Measurements from ENCODE around the gene RDX. TPM values are rescaled to one million over a fixed set of nuclear protein-coding genes. Genes with fewer than 3 reads are reported as not detected.

Gene RDX
- total and polyA plus RNA-seq, 2 experiments from 2014 or later = 45.2 to 226 TPM

DNA sequence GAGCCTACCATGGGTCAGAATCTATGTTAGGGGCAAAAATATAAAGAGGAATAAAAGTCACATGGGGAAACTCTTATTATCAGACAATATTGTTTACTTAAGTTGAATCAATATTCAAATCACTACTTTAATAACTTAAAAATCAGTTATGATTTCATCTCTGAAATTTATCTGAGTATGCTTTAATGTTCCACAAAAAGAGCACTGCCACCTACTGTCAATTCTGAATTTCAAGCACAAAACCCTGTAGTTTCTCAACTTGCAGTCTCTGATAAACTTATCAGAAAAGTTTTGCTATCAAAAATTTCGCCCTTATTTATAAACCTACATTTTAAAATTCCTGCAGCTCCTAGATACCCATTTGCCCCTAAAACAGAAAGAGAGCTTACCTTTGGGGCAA is 47.3 kb downstream of the RDX start:
- H3K4me3 Mint-ChIP-seq = no peak overlapping the region
- DNase-seq (ENCODE audit: low spot score) (no peak), ATAC-seq (no peak)
- H3K9me3 Mint-ChIP-seq = no peaks in the 10 kb centered on the region
- H3K4me2 ChIP-seq = no peak overlapping the region
- no peak for TF ChIP-seq ZNF114 (CRISPR knock-in tag; IDR thresholded peaks at IDR 0.05)
- TF ChIP-seq, protein P1, sequence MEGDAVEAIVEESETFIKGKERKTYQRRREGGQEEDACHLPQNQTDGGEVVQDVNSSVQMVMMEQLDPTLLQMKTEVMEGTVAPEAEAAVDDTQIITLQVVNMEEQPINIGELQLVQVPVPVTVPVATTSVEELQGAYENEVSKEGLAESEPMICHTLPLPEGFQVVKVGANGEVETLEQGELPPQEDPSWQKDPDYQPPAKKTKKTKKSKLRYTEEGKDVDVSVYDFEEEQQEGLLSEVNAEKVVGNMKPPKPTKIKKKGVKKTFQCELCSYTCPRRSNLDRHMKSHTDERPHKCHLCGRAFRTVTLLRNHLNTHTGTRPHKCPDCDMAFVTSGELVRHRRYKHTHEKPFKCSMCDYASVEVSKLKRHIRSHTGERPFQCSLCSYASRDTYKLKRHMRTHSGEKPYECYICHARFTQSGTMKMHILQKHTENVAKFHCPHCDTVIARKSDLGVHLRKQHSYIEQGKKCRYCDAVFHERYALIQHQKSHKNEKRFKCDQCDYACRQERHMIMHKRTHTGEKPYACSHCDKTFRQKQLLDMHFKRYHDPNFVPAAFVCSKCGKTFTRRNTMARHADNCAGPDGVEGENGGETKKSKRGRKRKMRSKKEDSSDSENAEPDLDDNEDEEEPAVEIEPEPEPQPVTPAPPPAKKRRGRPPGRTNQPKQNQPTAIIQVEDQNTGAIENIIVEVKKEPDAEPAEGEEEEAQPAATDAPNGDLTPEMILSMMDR (conservative IDR thresholded peaks at IDR 0.05; ENCODE audit: low read depth in 2 of 2) = peak; percentile 26 to 41; a peak in 3 of 4 replicates
- TF ChIP-seq ETS1 (IDR thresholded peaks at IDR 0.05) = no peak
- H3F3A ChIP-seq (replicated peaks; ENCODE audit: low read depth) = no peaks in the 10 kb centered on the region
- no peaks in the 10 kb centered on the region for H3K27me3 ChIP-seq (ENCODE audit: insufficient read depth)
- no peak overlapping the region for H2AFZ ChIP-seq
- peaks cover 27% of the 10 kb centered on the region for H3K36me3 Mint-ChIP-seq (ENCODE audit: low read depth)
- H3K4me1 ChIP-seq (ENCODE audit: insufficient read depth) = no peaks in the 10 kb centered on the region
- H3K79me2 ChIP-seq (replicated peaks; ENCODE audit: insufficient read depth) = no peaks in the 10 kb centered on the region
- H3K27ac ChIP-seq (ENCODE audit: low read depth) = no peak overlapping the region
- no peak overlapping the region for H3K4me3 ChIP-seq
- no peaks in the 10 kb centered on the region for H4K20me1 ChIP-seq (replicated peaks; ENCODE audit: insufficient read depth)
- peaks cover 5% of the 10 kb centered on the region; the same call in 1 of the 2 replicates for H3K36me3 ChIP-seq (ENCODE audit: insufficient read depth)
- no peak overlapping the region for H3K27ac Mint-ChIP-seq
- H3K27me3 Mint-ChIP-seq (ENCODE audit: insufficient read depth, low read depth, poor library complexity) = no peaks in the 10 kb centered on the region
- H3K4me1 Mint-ChIP-seq = no peaks in the 10 kb centered on the region
- H3K9me2 ChIP-seq (ENCODE audit: insufficient read depth) = no peaks in the 10 kb centered on the region

DNA sequence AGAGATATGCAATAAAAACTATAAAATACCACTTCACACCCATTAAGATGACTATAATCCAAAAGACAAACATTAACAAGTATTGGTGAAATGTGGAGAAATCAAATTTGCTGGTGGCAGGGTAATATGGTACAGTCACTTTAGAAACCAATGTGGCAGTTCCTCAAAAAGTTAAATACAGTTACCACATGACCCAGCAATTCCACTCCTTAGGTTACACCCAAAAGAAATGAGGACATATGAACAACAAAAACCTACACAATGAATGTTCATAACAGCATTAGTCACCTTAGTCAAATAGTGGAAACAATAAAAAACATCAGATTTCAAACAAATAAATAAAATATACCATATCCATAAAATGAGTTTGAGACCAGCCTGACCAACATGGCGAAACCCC is 52.6 kb downstream of the RDX start:
- H2AFZ ChIP-seq = no peak overlapping the region
- no peak overlapping the region for H3K4me2 ChIP-seq
- no peaks in the 10 kb centered on the region for H3K27me3 ChIP-seq (ENCODE audit: insufficient read depth)
- peaks cover 36% of the 10 kb centered on the region for H3K36me3 Mint-ChIP-seq (ENCODE audit: low read depth)
- ATAC-seq (no peak), DNase-seq (ENCODE audit: low spot score) (no peak)
- no peaks in the 10 kb centered on the region for H3K9me3 Mint-ChIP-seq
- H3K4me3 ChIP-seq = no peak overlapping the region
- H3K4me1 Mint-ChIP-seq = no peaks in the 10 kb centered on the region
- no peak overlapping the region for H3K27ac Mint-ChIP-seq
- H3F3A ChIP-seq (replicated peaks; ENCODE audit: low read depth) = no peaks in the 10 kb centered on the region
- no peaks in the 10 kb centered on the region for H3K9me2 ChIP-seq (ENCODE audit: insufficient read depth)
- no peak overlapping the region for H3K27ac ChIP-seq (ENCODE audit: low read depth)
- H4K20me1 ChIP-seq (replicated peaks; ENCODE audit: insufficient read depth) = no peaks in the 10 kb centered on the region
- TF ChIP-seq ZNF114 (CRISPR knock-in tag; IDR thresholded peaks at IDR 0.05) (no peak), REST (IDR thresholded peaks at IDR 0.05; ENCODE audit: unreplicated experiment) (no peak), ETS1 (IDR thresholded peaks at IDR 0.05) (no peak), EZH2 (IDR thresholded peaks at IDR 0.05; ENCODE audit: low read depth, unreplicated experiment) (no peak), EZH2phosphoT487 (IDR thresholded peaks at IDR 0.05; ENCODE audit: unreplicated experiment) (no peak), POLR2AphosphoS5 (IDR thresholded peaks at IDR 0.05; ENCODE audit: low read depth) (no peak)
- peaks cover 9% of the 10 kb centered on the region for H3K36me3 ChIP-seq (ENCODE audit: insufficient read depth)
- H3K4me1 ChIP-seq (ENCODE audit: insufficient read depth) = no peaks in the 10 kb centered on the region
- no peaks in the 10 kb centered on the region for H3K27me3 Mint-ChIP-seq (ENCODE audit: insufficient read depth, low read depth, poor library complexity)
- peaks cover 8% of the 10 kb centered on the region; the same call in 1 of the 2 replicates for H3K79me2 ChIP-seq (replicated peaks; ENCODE audit: insufficient read depth)
- H3K4me3 Mint-ChIP-seq = no peak overlapping the region

Data from GM23338 (cell line).